Left ventricle myocardium superior (tissue), 1 donor: ENCODE results near the gene DOCK10. TPM values are rescaled to one million over a fixed set of nuclear protein-coding genes. Genes with fewer than 3 reads are reported as not detected.

Experiments
- ATAC-seq: fragments of 200-7000 bp; cut with Tn5 transposase; one replicate; pipeline ENCODE4 v1.9.1; 2020; ENCODE audit warnings: mild to moderate bottlenecking, moderate library complexity
- DNase-seq: peaks from one replicate; pipeline ENCODE4 v3.0.0-alpha.2; 2020
- intact Hi-C: fragments of 100-400 bp; cut with micrococcal nuclease; formaldehyde crosslinking; loops from one replicate; pipeline ENCODE4 v1.11.0; 2022
- long read RNA-seq: library from polyadenylated mRNA; unstranded; transcript quantifications from one replicate; pipeline ENCODE4 v2.0.0, GENCODE V29; 2021
- total RNA-seq: library from RNA; stranded (reverse); fragmentation: NEBNext Ultra II Directional; extraction: Animal tissue kit (Norgen Biotek cat#: 25700); gene quantifications from one replicate; pipeline ENCODE4 v1.2.1, GENCODE V29; 2021
- donor health status: DM: no; HTN: yes; CAD: no; lungs with severe emphysema.

Gene DOCK10
- 2.3 TPM for total RNA-seq
- long read RNA-seq, partial matches to known transcripts, result 0 of 1 reads
- long read RNA-seq, other reads (novel, unspliced or antisense), result 1 of 1 reads

GRCh38 chr2:225041851-225042799, at the start of gene DOCK10:
Gene DOCK10, minus strand, starts transcription at chr2:225042468. Its CDS starts 94 bp downstream, at chr2:225042374.
- ATAC-seq, result peak; percentile 36
- peak; percentile 40 for DNase-seq
- intact Hi-C loops, result no loop called here

- DNase-seq (no peak), ATAC-seq (no peak)
- intact Hi-C loops, result no loop called here
These were observed 49.1 kb upstream of the DOCK10 start for GRCh38 chr2:225091336-225091735.

- ATAC-seq, result no peak
- no peak for DNase-seq
- intact Hi-C loops, result no loop called here
These were observed 48.5 kb upstream of the DOCK10 start for GRCh38 chr2:225090746-225091145.

- ATAC-seq (no peak), DNase-seq (no peak)
- intact Hi-C loops, result no loop called here
These were observed 44.6 kb upstream of the DOCK10 start for GRCh38 chr2:225086915-225087314.

- intact Hi-C loops, result no loop called here
- no peak for ATAC-seq
These were observed 44.2 kb upstream of the DOCK10 start for GRCh38 chr2:225086439-225086838.

GRCh38 chr2:225083276-225083675, 41.0 kb upstream of the DOCK10 start:
- intact Hi-C loops, result no loop called here
- no peak for ATAC-seq
- no peak for DNase-seq

More at GRCh38 chr2:225086439-225086838, 44.2 kb upstream of the DOCK10 start:
- no peak for DNase-seq

GRCh38 chr2:225076125-225076524, 33.9 kb upstream of the DOCK10 start:
- ATAC-seq, result no peak
- DNase-seq, result no peak
- intact Hi-C loops, result no loop called here

GRCh38 chr2:225074919-225075681, 32.8 kb upstream of the DOCK10 start:
- intact Hi-C loops, result no loop called here
- ATAC-seq, result no peak
- no peak for DNase-seq

- intact Hi-C loops, result no loop called here
- ATAC-seq (peak; percentile 28), DNase-seq (no peak)
These were observed 32.1 kb upstream of the DOCK10 start for GRCh38 chr2:225074366-225074765.

GRCh38 chr2:225073198-225073597, 30.9 kb upstream of the DOCK10 start:
- intact Hi-C loops, result no loop called here
- ATAC-seq (no peak), DNase-seq (no peak)

GRCh38 chr2:225072444-225072843, 30.2 kb upstream of the DOCK10 start:
- intact Hi-C loops, result no loop called here
- DNase-seq (no peak), ATAC-seq (no peak)

GRCh38 chr2:225070811-225071210, 28.5 kb upstream of the DOCK10 start:
- no peak for ATAC-seq
- intact Hi-C loops, result no loop called here
- no peak for DNase-seq

- intact Hi-C loops, result no loop called here
- ATAC-seq (no peak), DNase-seq (no peak)
These were observed 27.7 kb upstream of the DOCK10 start for GRCh38 chr2:225069966-225070365.

GRCh38 chr2:225069477-225069876, 27.2 kb upstream of the DOCK10 start:
- DNase-seq (no peak), ATAC-seq (no peak)
- intact Hi-C loops, result no loop called here

GRCh38 chr2:225065882-225066281, 23.6 kb upstream of the DOCK10 start:
- ATAC-seq (no peak), DNase-seq (no peak)
- intact Hi-C loops, result no loop called here

- ATAC-seq, result no peak
- DNase-seq, result no peak
- intact Hi-C loops, result no loop called here
These were observed 22.7 kb upstream of the DOCK10 start for GRCh38 chr2:225064928-225065327.

- ATAC-seq (no peak), DNase-seq (no peak)
- intact Hi-C loops, result no loop called here
These were observed 22.1 kb upstream of the DOCK10 start for GRCh38 chr2:225064362-225064761.

GRCh38 chr2:225056330-225057073, 14.2 kb upstream of the DOCK10 start:
- no peak for ATAC-seq
- no peak for DNase-seq

GRCh38 chr2:225055714-225056113, 13.4 kb upstream of the DOCK10 start:
- ATAC-seq (no peak), DNase-seq (no peak)
- intact Hi-C loops, result no loop called here

More at GRCh38 chr2:225056330-225057073, 14.2 kb upstream of the DOCK10 start:
- intact Hi-C loops, result no loop called here
